ENCODE data around the gene ANKRD13D. TPM values are rescaled to one million over a fixed set of nuclear protein-coding genes. Genes with fewer than 3 reads are reported as not detected.

The ANKRD13D gene
- total RNA-seq, 4 donors from 2014 or later: 5.8 to 10.6 (median 9.7) TPM

- TF ChIP-seq CTCF (IDR thresholded peaks at IDR 0.05 in 4 of 5, conservative IDR thresholded peaks at IDR 0.05 in 1 of 5): no peak
- no peak for TF ChIP-seq POLR2A (IDR thresholded peaks at IDR 0.05)
- ATAC-seq: no peak
- Histone ChIP-seq H3K27ac (no peak overlapping the region), H3K4me1 (peaks cover 15 to 17% of the 10 kb centered on the region in 2 donors), H3K4me3 (no peak overlapping the region), H3K27me3 (no peaks in the 10 kb centered on the region), H3K36me3 (peaks cover 0 to 5% of the 10 kb centered on the region in 2 donors), H3K9me3 (no peaks in the 10 kb centered on the region)
- DNase-seq: no peak
- in situ Hi-C loops (cut with MboI; ENCODE audit: low sequenced_read_pairs in 4 of 4): no loop called here
- intact Hi-C loops (cut with DNase I; ENCODE audit: low total_unique reads): no loop called here
Observed at GRCh38 chr11:67347964-67348749, 59.1 kb downstream of the ANKRD13D start.

- intact Hi-C loops (cut with DNase I; ENCODE audit: low total_unique reads): no loop called here
- DNase-seq: no peak
- no peak overlapping the region for H3K4me3 ChIP-seq
- no peak overlapping the region for H3K27ac ChIP-seq
- H3K9me3 ChIP-seq: no peaks in the 10 kb centered on the region
- in situ Hi-C loops (cut with MboI; ENCODE audit: low sequenced_read_pairs in 4 of 4): no loop called here
- no peaks in the 10 kb centered on the region for H3K27me3 ChIP-seq
- no peak for ATAC-seq
- no peak for TF ChIP-seq POLR2A (IDR thresholded peaks at IDR 0.05)
- no peak for TF ChIP-seq CTCF (IDR thresholded peaks at IDR 0.05 in 4 of 5, conservative IDR thresholded peaks at IDR 0.05 in 1 of 5)
- peaks cover 18 to 20% of the 10 kb centered on the region in 2 donors for H3K4me1 ChIP-seq
- H3K36me3 ChIP-seq: peaks cover 0 to 5% of the 10 kb centered on the region in 2 donors
Observed at GRCh38 chr11:67349036-67349435, 59.9 kb downstream of the ANKRD13D start.

- no peaks in the 10 kb centered on the region for H3K9me3 ChIP-seq
- TF ChIP-seq POLR2A (IDR thresholded peaks at IDR 0.05) (no peak), CTCF (IDR thresholded peaks at IDR 0.05 in 4 of 5, conservative IDR thresholded peaks at IDR 0.05 in 1 of 5) (no peak)
- no peak overlapping the region for H3K27ac ChIP-seq
- H3K27me3 ChIP-seq: no peaks in the 10 kb centered on the region
- in situ Hi-C loops (cut with MboI; ENCODE audit: low sequenced_read_pairs in 4 of 4): no loop called here
- H3K36me3 ChIP-seq: peaks cover 0 to 5% of the 10 kb centered on the region in 2 donors
- intact Hi-C loops (cut with DNase I; ENCODE audit: low total_unique reads): no loop called here
- DNase-seq (no peak), ATAC-seq (no peak)
- H3K4me3 ChIP-seq: no peak overlapping the region
- peaks cover 22 to 24% of the 10 kb centered on the region in 2 donors for H3K4me1 ChIP-seq
Observed at GRCh38 chr11:67349457-67349856, 60.4 kb downstream of the ANKRD13D start.

GRCh38 chr11:67349928-67350465 lies 60.9 kb downstream of the ANKRD13D start:
- Histone ChIP-seq H3K4me1 (peaks cover 27 to 30% of the 10 kb centered on the region in 2 donors), H3K27ac (no peak overlapping the region), H3K4me3 (no peak overlapping the region), H3K27me3 (no peaks in the 10 kb centered on the region), H3K9me3 (no peaks in the 10 kb centered on the region), H3K36me3 (peaks cover 0 to 5% of the 10 kb centered on the region in 2 donors)
- in situ Hi-C loops (cut with MboI; ENCODE audit: low sequenced_read_pairs in 4 of 4) (loop anchor here in 3 of 4 donors (5.0 kb wide), 1 partner anchor 37 kb away; no protein-coding TSS in a partner anchor), intact Hi-C loops (cut with DNase I; ENCODE audit: low total_unique reads) (no loop called here)
- no peak for DNase-seq
- ATAC-seq: no peak
- TF ChIP-seq POLR2A (IDR thresholded peaks at IDR 0.05) (no peak), CTCF (IDR thresholded peaks at IDR 0.05 in 4 of 5, conservative IDR thresholded peaks at IDR 0.05 in 1 of 5) (no peak)

All from gastrocnemius medialis (tissue), 4 donors.